ENCODE measurements around the gene SORCS3. TPM values are rescaled to one million over a fixed set of nuclear protein-coding genes. Genes with fewer than 3 reads are reported as not detected.

SORCS3 gene
- total RNA-seq, 1 experiment from 2014 or later, result 0.04 TPM

GRCh38 chr10:104659809-104660208 is 18.7 kb downstream of the SORCS3 start:
- Histone ChIP-seq H2BK120ac (ENCODE audit: low read depth, low read length, poor library complexity, severe bottlenecking) (no peak overlapping the region), H2BK5ac (ENCODE audit: insufficient read length, low read length) (no peak overlapping the region), H3T11ph (ENCODE audit: low read length) (no peak overlapping the region), H4K8ac (replicated peaks; ENCODE audit: insufficient read length, low read depth, low read length) (no peak overlapping the region), H4K5ac (ENCODE audit: insufficient read length, low read depth, low read length) (no peak overlapping the region), H3K27me3 (ENCODE audit: insufficient read depth, low read length) (no peaks in the 10 kb centered on the region), H3K4ac (ENCODE audit: low read depth, low read length) (no peak overlapping the region), H3K79me1 (ENCODE audit: insufficient read depth, low read depth, low read length, poor library complexity, severe bottlenecking) (no peaks in the 10 kb centered on the region), H3K4me1 (ENCODE audit: insufficient read depth, low read length) (no peaks in the 10 kb centered on the region), H3K4me2 (ENCODE audit: insufficient read depth, insufficient read length, low read length) (no peak overlapping the region), H3K79me2 (ENCODE audit: insufficient read depth, low read length) (no peaks in the 10 kb centered on the region), H3K14ac (ENCODE audit: insufficient read depth, low read length) (no peak overlapping the region), H3K56ac (ENCODE audit: insufficient read length, low read depth, low read length) (no peak overlapping the region), H4K91ac (ENCODE audit: insufficient read length, low read depth, low read length) (no peak overlapping the region), H3K23ac (ENCODE audit: insufficient read length, low read depth, low read length) (no peak overlapping the region), H3K9ac (ENCODE audit: extremely low read depth, insufficient read length, low read length) (no peak overlapping the region), H2BK12ac (ENCODE audit: insufficient read length, low read depth, low read length) (no peak overlapping the region), H4K20me1 (ENCODE audit: control insufficient read depth, insufficient read depth, insufficient read length) (no peaks in the 10 kb centered on the region), H2AK5ac (ENCODE audit: insufficient read length, low read length) (no peak overlapping the region), H3K9me3 (ENCODE audit: control insufficient read depth, low read depth, low read length) (no peaks in the 10 kb centered on the region), H2AFZ (ENCODE audit: low read length) (no peak overlapping the region), H2BK20ac (ENCODE audit: low read depth, low read length, poor library complexity, severe bottlenecking) (no peak overlapping the region), H3K23me2 (ENCODE audit: insufficient read length, low read depth, low read length, poor library complexity, severe bottlenecking) (no peaks in the 10 kb centered on the region), H3K27ac (ENCODE audit: insufficient read length, low read depth, low read length) (no peak overlapping the region), H3K18ac (ENCODE audit: insufficient read length, low read depth, low read length) (no peak overlapping the region), H2BK15ac (ENCODE audit: low read depth, low read length) (no peak overlapping the region)
- no peak overlapping the region for H3K4me3 Mint-ChIP-seq
- H3K9me3 Mint-ChIP-seq, result no peaks in the 10 kb centered on the region; a peak in 1 of 5 replicates
- WGBS (ENCODE audit: extremely low coverage, insufficient read length, low lambda C conversion rate), result no CpG with 5 or more reads among the region's 4 CpGs
- H3K27ac Mint-ChIP-seq, result no peak overlapping the region
- no peaks in the 10 kb centered on the region for H3K36me3 Mint-ChIP-seq (ENCODE audit: insufficient read depth in 1 of 3, low read depth in 3 of 3)
- peaks cover 12 to 20% of the 10 kb centered on the region in 2 experiments for H3K4me1 Mint-ChIP-seq
- DNase-seq, result no peak
- H3K27me3 Mint-ChIP-seq (ENCODE audit: low read depth), result peaks cover 8% of the 10 kb centered on the region
- TF ChIP-seq CTCF (conservative IDR thresholded peaks at IDR 0.05), result no peak

All from H9 (cell line).